ENCODE results near the gene DIP2B. TPM values are rescaled to one million over a fixed set of nuclear protein-coding genes. Genes with fewer than 3 reads are reported as not detected.

The DIP2B gene
- polyA plus RNA-seq, 1 of the 3 experiments (the other 2 are of a cell fraction): 6.6 TPM

DNA sequence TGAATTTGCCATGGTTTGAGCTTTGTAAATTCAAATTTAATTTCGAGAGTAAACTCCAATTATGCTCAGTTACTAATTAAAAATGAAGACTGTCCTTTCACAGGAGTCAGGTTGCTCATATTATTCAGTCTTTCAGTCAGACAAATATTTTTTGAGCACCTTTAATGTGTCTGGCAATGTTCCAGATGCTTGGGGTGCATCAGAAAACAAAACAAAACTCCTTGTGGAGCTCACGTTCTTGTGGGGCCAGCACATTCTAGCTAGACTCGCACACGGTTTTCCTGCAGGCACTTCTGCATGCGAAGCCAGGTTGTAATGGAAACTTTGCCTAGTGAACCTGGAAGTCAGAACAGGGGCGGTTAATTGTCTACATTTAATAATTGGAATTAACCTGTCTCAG, 195.2 kb downstream of the DIP2B start (continued):
- TF ChIP-seq, protein P1, sequence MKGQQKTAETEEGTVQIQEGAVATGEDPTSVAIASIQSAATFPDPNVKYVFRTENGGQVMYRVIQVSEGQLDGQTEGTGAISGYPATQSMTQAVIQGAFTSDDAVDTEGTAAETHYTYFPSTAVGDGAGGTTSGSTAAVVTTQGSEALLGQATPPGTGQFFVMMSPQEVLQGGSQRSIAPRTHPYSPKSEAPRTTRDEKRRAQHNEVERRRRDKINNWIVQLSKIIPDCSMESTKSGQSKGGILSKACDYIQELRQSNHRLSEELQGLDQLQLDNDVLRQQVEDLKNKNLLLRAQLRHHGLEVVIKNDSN (IDR thresholded peaks at IDR 0.05; ENCODE audit: borderline replicate concordance, low read depth): no peak

DNA sequence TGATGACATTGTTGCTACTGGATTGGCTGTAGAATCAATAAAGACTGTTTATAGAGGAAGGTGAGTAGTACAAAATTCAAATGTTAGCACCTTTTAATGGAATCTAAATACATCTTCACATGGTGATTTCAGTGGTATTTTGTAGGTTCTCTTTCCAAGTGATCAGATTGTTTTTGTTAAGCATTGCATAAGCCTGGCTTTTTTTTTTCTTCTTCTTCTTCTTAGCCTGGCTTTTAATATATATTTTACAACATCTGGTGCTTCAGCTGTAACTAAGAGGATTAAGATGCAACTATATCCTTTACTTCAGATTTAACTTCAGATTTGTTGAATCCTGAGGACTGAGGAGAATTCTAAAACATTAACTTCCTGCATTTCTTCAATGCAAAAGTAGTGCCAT, 201.8 kb downstream of the DIP2B start:
- Histone ChIP-seq H3K4me3 (ENCODE audit: low read depth in 2 of 2, low read length in 1 of 2) (no peak overlapping the region), H3K36me3 (replicated peaks in 1 of 2; ENCODE audit: control insufficient read depth in 1 of 2, insufficient read depth in 2 of 2, low read length in 1 of 2) (peaks cover 42 to 44% of the 10 kb centered on the region in 2 experiments), H3K79me2 (ENCODE audit: insufficient read depth) (no peaks in the 10 kb centered on the region), H4K20me1 (ENCODE audit: insufficient read depth) (no peaks in the 10 kb centered on the region), H3K4me1 (ENCODE audit: control insufficient read depth in 1 of 2, insufficient read depth in 2 of 2, low read depth in 1 of 2, low read length in 1 of 2) (no peaks in the 10 kb centered on the region), H3K27me3 (ENCODE audit: insufficient read depth) (no peaks in the 10 kb centered on the region), H3K9ac (no peak overlapping the region), H3K9me3 (no peaks in the 10 kb centered on the region), H2AFZ (ENCODE audit: low read depth) (no peak overlapping the region), H3K9me2 (no peaks in the 10 kb centered on the region), H3K4me2 (no peak overlapping the region), H3K27ac (ENCODE audit: low read depth in 2 of 2, low read length in 1 of 2) (no peak overlapping the region), H3F3A (replicated peaks; ENCODE audit: insufficient read depth) (no peaks in the 10 kb centered on the region)
- CTCF ChIA-PET: no interaction called here
- POLR2A ChIA-PET: no interaction called here
- no peak for DNase-seq
- TF ChIP-seq SMC3 (IDR thresholded peaks at IDR 0.05; ENCODE audit: low read depth, low read length) (no peak), GATA2 (CRISPR knock-in tag; IDR thresholded peaks at IDR 0.05) (no peak), CHD2 (IDR thresholded peaks at IDR 0.05; ENCODE audit: low read length, partially characterized antibody) (no peak), GABPA (IDR thresholded peaks at IDR 0.05; ENCODE audit: low read depth) (no peak)
- TF ChIP-seq, protein P2, sequence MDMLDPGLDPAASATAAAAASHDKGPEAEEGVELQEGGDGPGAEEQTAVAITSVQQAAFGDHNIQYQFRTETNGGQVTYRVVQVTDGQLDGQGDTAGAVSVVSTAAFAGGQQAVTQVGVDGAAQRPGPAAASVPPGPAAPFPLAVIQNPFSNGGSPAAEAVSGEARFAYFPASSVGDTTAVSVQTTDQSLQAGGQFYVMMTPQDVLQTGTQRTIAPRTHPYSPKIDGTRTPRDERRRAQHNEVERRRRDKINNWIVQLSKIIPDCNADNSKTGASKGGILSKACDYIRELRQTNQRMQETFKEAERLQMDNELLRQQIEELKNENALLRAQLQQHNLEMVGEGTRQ (IDR thresholded peaks at IDR 0.05; ENCODE audit: borderline replicate concordance, low read depth, low read length): no peak

DNA sequence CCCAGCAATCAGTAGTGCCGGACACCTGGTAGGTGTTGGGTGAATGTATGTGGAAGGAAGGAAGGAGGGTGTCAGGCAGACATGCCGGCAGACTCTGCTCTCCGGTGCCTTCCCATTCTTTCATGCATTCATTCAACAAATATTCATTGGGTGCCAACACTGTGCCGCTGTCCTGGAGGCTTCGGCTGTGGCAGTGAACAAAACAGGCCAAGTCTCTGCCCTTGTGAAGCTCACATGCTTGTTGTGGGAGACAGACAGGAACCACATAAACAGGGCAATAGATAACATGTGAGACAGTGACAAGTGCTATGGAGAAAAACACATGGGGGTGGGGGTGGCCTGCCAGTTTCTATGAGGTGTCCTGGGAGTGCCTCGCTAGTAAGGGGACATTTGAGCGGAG, 202.6 kb downstream of the DIP2B start:
- WGBS (ENCODE audit: low lambda C conversion rate): 92% methylated on average over 6 of the region's 7 CpGs
- ChIA-PET CTCF (interaction anchor here (1.0 kb wide), 1 partner anchor 69 kb away, joined by 3 read pairs; no protein-coding TSS in a partner anchor), POLR2A (no interaction called here)
- Histone ChIP-seq H3K79me2 (ENCODE audit: insufficient read depth) (no peaks in the 10 kb centered on the region), H3K9me2 (no peaks in the 10 kb centered on the region), H3K4me1 (ENCODE audit: control insufficient read depth in 1 of 2, insufficient read depth in 2 of 2, low read depth in 1 of 2, low read length in 1 of 2) (no peaks in the 10 kb centered on the region), H3F3A (replicated peaks; ENCODE audit: insufficient read depth) (no peaks in the 10 kb centered on the region), H4K20me1 (ENCODE audit: insufficient read depth) (no peaks in the 10 kb centered on the region), H3K4me2 (no peak overlapping the region), H3K27me3 (ENCODE audit: insufficient read depth) (no peaks in the 10 kb centered on the region), H2AFZ (ENCODE audit: low read depth) (no peak overlapping the region), H3K36me3 (replicated peaks in 1 of 2; ENCODE audit: control insufficient read depth in 1 of 2, insufficient read depth in 2 of 2, low read length in 1 of 2) (peaks cover 42 to 46% of the 10 kb centered on the region in 2 experiments), H3K4me3 (ENCODE audit: low read depth in 2 of 2, low read length in 1 of 2) (no peak overlapping the region), H3K9ac (no peak overlapping the region), H3K27ac (ENCODE audit: low read depth in 2 of 2, low read length in 1 of 2) (no peak overlapping the region), H3K9me3 (no peaks in the 10 kb centered on the region)
- DNase-seq: no peak
- TF ChIP-seq ELF1 (IDR thresholded peaks at IDR 0.05): no peak
- TF ChIP-seq RAD21 (IDR thresholded peaks at IDR 0.05; ENCODE audit: low read length): no peak
- no peak for TF ChIP-seq FOXM1 (IDR thresholded peaks at IDR 0.05; ENCODE audit: low read depth)
- TF ChIP-seq SMC3 (IDR thresholded peaks at IDR 0.05; ENCODE audit: low read depth, low read length): no peak
- TF ChIP-seq CHD2 (IDR thresholded peaks at IDR 0.05; ENCODE audit: low read length, partially characterized antibody): no peak
- no peak for TF ChIP-seq NFIC (IDR thresholded peaks at IDR 0.05; ENCODE audit: borderline replicate concordance)
- no peak for TF ChIP-seq POLR2AphosphoS5 (IDR thresholded peaks at IDR 0.05; ENCODE audit: low read depth, low read length)
- TF ChIP-seq TAF1 (IDR thresholded peaks at IDR 0.05; ENCODE audit: borderline replicate concordance, low read depth, low read length): no peak
- no peak for TF ChIP-seq FOSL2 (IDR thresholded peaks at IDR 0.05; ENCODE audit: borderline replicate concordance, low read depth)
- TF ChIP-seq, protein P1 (IDR thresholded peaks at IDR 0.05; ENCODE audit: borderline replicate concordance, low read depth): no peak
- TF ChIP-seq, protein P3, sequence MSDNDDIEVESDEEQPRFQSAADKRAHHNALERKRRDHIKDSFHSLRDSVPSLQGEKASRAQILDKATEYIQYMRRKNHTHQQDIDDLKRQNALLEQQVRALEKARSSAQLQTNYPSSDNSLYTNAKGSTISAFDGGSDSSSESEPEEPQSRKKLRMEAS (IDR thresholded peaks at IDR 0.05; ENCODE audit: low read depth): no peak
- no peak for TF ChIP-seq JUND (IDR thresholded peaks at IDR 0.05)
- TF ChIP-seq RXRA (IDR thresholded peaks at IDR 0.05; ENCODE audit: borderline replicate concordance, low read depth): no peak
- TF ChIP-seq, protein P4, sequence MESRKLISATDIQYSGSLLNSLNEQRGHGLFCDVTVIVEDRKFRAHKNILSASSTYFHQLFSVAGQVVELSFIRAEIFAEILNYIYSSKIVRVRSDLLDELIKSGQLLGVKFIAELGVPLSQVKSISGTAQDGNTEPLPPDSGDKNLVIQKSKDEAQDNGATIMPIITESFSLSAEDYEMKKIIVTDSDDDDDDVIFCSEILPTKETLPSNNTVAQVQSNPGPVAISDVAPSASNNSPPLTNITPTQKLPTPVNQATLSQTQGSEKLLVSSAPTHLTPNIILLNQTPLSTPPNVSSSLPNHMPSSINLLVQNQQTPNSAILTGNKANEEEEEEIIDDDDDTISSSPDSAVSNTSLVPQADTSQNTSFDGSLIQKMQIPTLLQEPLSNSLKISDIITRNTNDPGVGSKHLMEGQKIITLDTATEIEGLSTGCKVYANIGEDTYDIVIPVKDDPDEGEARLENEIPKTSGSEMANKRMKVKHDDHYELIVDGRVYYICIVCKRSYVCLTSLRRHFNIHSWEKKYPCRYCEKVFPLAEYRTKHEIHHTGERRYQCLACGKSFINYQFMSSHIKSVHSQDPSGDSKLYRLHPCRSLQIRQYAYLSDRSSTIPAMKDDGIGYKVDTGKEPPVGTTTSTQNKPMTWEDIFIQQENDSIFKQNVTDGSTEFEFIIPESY (IDR thresholded peaks at IDR 0.05; ENCODE audit: borderline replicate concordance, low read depth): no peak
- no peak for TF ChIP-seq RFX5 (IDR thresholded peaks at IDR 0.05; ENCODE audit: low read length)
- TF ChIP-seq, protein P5, sequence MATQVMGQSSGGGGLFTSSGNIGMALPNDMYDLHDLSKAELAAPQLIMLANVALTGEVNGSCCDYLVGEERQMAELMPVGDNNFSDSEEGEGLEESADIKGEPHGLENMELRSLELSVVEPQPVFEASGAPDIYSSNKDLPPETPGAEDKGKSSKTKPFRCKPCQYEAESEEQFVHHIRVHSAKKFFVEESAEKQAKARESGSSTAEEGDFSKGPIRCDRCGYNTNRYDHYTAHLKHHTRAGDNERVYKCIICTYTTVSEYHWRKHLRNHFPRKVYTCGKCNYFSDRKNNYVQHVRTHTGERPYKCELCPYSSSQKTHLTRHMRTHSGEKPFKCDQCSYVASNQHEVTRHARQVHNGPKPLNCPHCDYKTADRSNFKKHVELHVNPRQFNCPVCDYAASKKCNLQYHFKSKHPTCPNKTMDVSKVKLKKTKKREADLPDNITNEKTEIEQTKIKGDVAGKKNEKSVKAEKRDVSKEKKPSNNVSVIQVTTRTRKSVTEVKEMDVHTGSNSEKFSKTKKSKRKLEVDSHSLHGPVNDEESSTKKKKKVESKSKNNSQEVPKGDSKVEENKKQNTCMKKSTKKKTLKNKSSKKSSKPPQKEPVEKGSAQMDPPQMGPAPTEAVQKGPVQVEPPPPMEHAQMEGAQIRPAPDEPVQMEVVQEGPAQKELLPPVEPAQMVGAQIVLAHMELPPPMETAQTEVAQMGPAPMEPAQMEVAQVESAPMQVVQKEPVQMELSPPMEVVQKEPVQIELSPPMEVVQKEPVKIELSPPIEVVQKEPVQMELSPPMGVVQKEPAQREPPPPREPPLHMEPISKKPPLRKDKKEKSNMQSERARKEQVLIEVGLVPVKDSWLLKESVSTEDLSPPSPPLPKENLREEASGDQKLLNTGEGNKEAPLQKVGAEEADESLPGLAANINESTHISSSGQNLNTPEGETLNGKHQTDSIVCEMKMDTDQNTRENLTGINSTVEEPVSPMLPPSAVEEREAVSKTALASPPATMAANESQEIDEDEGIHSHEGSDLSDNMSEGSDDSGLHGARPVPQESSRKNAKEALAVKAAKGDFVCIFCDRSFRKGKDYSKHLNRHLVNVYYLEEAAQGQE (IDR thresholded peaks at IDR 0.05; ENCODE audit: low read depth, low read length): no peak
